ENCODE results near the gene STXBP4.

- TF ChIP-seq ARNTL (CRISPR knock-in tag; IDR thresholded peaks at IDR 0.05; ENCODE audit: borderline replicate concordance, low read depth) (no peak), GLIS3 (CRISPR knock-in tag; IDR thresholded peaks at IDR 0.05) (no peak), ZFP3 (CRISPR knock-in tag; IDR thresholded peaks at IDR 0.05) (no peak), OSR1 (CRISPR knock-in tag; IDR thresholded peaks at IDR 0.05) (no peak), PATZ1 (CRISPR knock-in tag; IDR thresholded peaks at IDR 0.05; ENCODE audit: borderline replicate concordance) (no peak)
Observed at GRCh38 chr17:55004484-55004883, 35.9 kb downstream of the STXBP4 start.
